Measurements from ENCODE around the gene ANKRD6.

Gene ANKRD6

DNA sequence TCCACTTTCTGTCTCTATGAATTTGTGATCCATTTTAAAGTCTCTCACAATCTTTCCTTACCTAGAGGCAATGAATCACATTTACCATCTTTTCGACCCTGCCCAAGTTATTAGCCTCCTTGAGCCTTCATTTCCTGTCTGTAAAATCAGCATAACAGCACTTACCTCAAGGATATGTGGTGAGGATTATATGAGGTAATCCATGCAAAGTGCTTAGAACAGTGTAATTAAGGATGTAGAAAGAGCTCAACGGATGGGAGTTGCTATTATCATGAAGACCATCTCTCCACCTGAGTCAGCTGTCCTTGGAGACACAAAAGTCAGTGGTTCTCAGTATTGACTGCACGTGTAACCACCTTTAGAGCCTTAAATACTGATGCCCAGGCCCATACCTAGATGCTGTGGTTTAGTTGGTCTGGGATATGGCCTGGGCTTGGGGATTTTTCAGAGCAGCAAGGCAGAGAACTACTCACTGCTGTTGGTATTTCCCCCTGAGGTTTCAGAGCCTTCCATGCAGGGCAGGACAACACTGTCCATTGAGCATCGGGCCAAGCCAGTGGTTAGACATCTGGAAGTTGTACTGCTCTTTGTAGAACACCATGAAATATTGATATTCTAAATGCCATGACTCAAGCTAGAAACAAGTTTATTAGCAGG is 149.8 kb downstream of the ANKRD6 start:
- ChIA-PET POLR2A (no interaction called here), CTCF (no interaction called here)
- no peak for DNase-seq (ENCODE audit: extremely low spot score)
- TF ChIP-seq CTBP1 (IDR thresholded peaks at IDR 0.05; ENCODE audit: borderline replicate concordance) (no peak), NFRKB (IDR thresholded peaks at IDR 0.05) (no peak), ARNT (IDR thresholded peaks at IDR 0.05) (no peak), L3MBTL2 (conservative IDR thresholded peaks at IDR 0.05) (no peak), SP1 (IDR thresholded peaks at IDR 0.05) (no peak)
- TF ChIP-seq, protein P1, sequence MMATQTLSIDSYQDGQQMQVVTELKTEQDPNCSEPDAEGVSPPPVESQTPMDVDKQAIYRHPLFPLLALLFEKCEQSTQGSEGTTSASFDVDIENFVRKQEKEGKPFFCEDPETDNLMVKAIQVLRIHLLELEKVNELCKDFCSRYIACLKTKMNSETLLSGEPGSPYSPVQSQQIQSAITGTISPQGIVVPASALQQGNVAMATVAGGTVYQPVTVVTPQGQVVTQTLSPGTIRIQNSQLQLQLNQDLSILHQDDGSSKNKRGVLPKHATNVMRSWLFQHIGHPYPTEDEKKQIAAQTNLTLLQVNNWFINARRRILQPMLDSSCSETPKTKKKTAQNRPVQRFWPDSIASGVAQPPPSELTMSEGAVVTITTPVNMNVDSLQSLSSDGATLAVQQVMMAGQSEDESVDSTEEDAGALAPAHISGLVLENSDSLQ (IDR thresholded peaks at IDR 0.05): no peak

DNA sequence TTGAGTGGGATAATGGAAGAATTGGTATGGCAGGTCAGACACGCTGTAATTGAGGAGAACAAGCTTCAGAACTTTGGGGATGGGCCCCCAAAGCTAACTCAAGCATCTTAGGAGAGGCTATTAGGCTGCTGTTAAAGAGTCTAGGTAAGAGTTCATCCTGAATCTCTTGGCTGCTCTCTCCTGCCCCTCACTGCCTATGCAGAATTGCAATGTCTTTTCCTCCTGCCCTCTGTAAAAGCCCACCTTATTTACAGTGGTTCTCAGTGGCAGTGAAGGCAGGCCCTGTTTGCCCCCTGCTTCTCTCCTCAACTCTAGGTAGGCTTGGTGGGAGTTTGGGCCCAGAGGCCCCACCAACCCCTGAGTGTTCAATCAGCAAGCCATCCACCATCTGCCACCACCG is 150.6 kb downstream of the ANKRD6 start:
- ChIA-PET POLR2A (no interaction called here), CTCF (no interaction called here)
- TF ChIP-seq L3MBTL2 (conservative IDR thresholded peaks at IDR 0.05): no peak
- TF ChIP-seq ELF4 (IDR thresholded peaks at IDR 0.05): no peak
- DNase-seq (ENCODE audit: extremely low spot score): no peak

DNA sequence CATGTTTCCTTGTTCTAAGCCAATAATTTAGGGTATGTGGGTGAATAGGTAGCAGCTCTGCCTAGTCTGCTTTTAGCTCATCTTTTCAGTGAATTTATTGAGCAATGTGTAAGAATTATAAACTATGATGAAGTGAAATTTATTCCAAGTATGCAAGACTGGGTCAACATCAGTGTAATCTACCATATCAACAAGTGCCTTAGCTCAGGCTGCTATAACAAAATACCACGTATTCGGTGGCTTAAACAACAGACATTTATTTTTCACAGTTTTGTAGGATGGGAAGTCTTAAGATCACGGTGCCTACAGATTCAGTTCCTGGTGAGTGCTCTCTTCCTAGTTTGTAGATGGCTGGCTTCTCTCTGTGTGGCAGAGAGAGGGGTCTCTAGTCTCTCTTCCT is 151.6 kb downstream of the ANKRD6 start:
- ChIA-PET CTCF (interaction anchor here (1.5 kb wide), 1 partner anchor 152 kb away, joined by 8 read pairs; the partner anchor contains the start of gene ANKRD6), POLR2A (no interaction called here)
- no peak for DNase-seq (ENCODE audit: extremely low spot score)
- no peak for TF ChIP-seq CTBP1 (IDR thresholded peaks at IDR 0.05; ENCODE audit: borderline replicate concordance)
- no peak for TF ChIP-seq ARNT (IDR thresholded peaks at IDR 0.05)
- TF ChIP-seq BHLHE40 (IDR thresholded peaks at IDR 0.05; ENCODE audit: borderline replicate concordance): no peak
- TF ChIP-seq SP1 (IDR thresholded peaks at IDR 0.05): no peak
- TF ChIP-seq ELF4 (IDR thresholded peaks at IDR 0.05): no peak
- no peak for TF ChIP-seq FOXK2 (IDR thresholded peaks at IDR 0.05)

DNA sequence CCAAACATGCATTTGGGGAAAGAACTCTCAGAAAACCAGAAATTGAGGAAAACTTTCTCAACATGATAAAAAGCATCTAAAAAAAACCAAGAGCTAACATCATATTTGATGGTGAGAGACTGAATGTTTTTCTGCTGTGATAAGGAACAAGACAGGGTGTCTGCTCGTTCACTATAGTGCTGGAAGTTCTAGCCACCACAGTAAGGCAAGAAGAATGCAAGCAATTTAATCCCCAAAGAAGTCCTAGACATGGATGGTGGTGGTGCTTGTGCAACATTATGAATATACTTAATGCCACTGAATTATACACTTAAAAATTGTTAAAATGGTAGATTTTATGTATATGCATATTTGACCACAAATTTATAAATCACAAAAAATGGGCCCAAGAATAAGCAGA is 152.2 kb downstream of the ANKRD6 start:
- TF ChIP-seq SUZ12 (IDR thresholded peaks at IDR 0.05): no peak
- TF ChIP-seq TARDBP (IDR thresholded peaks at IDR 0.05): no peak
- TF ChIP-seq, protein P1 (IDR thresholded peaks at IDR 0.05): no peak
- TF ChIP-seq ELF4 (IDR thresholded peaks at IDR 0.05): no peak
- no peak for TF ChIP-seq ARNT (IDR thresholded peaks at IDR 0.05)
- TF ChIP-seq FOXK2 (IDR thresholded peaks at IDR 0.05): no peak
- TF ChIP-seq SP1 (IDR thresholded peaks at IDR 0.05): no peak
- no peak for TF ChIP-seq FOXA1 (IDR thresholded peaks at IDR 0.05)
- TF ChIP-seq ZNF384 (IDR thresholded peaks at IDR 0.05): no peak
- TF ChIP-seq FOXM1 (IDR thresholded peaks at IDR 0.05; ENCODE audit: borderline replicate concordance): no peak
- TF ChIP-seq CTBP1 (IDR thresholded peaks at IDR 0.05; ENCODE audit: borderline replicate concordance): no peak
- TF ChIP-seq L3MBTL2 (conservative IDR thresholded peaks at IDR 0.05): no peak
- no peak for TF ChIP-seq LEF1 (IDR thresholded peaks at IDR 0.05; ENCODE audit: borderline replicate concordance)
- no peak for TF ChIP-seq NFRKB (IDR thresholded peaks at IDR 0.05)
- TF ChIP-seq HDGF (IDR thresholded peaks at IDR 0.05; ENCODE audit: borderline replicate concordance): no peak
- no peak for TF ChIP-seq BHLHE40 (IDR thresholded peaks at IDR 0.05; ENCODE audit: borderline replicate concordance)
- POLR2A ChIA-PET: no interaction called here
- DNase-seq (ENCODE audit: extremely low spot score): no peak
- CTCF ChIA-PET: interaction anchor here (1.5 kb wide), 1 partner anchor 153 kb away, joined by 8 read pairs; the partner anchor contains the start of gene ANKRD6

DNA sequence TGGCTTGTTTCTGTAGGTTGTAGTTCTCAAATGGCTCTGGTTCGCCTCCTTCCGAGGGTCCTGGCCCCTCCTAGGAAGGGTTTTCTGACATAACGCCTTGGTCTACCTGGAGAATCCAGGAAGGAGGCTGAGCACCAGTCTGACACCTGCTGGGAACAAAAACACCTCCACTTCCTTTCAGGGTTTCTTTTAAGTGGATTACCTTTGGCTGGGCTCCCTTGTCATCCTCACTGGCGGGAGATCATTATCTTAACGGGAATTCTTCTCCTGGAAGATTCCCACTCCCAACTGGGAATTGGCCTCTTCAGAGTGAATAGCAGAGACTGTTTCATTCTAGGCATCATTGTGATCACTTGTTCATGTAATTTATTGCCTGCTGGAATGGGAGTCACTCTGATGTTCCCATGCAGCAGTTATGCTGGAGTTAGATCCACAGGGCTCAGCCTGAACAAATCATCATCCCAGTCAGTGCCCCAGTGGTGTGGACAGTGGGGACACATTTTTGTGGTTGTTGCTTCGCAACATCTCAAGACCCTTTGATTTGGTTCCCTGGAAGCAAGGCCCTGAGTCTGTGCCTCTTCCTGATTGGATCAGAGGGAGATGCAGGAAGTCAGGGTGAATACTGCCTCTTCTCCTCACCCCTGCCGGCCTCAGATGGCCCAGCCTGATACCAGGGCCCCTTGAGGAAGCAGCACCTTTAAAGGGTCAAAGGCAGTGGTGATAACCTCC is 156.5 kb downstream of the ANKRD6 start:
- TF ChIP-seq L3MBTL2 (conservative IDR thresholded peaks at IDR 0.05) (no peak), ELF4 (IDR thresholded peaks at IDR 0.05) (no peak), ZNF384 (IDR thresholded peaks at IDR 0.05) (no peak), BHLHE40 (IDR thresholded peaks at IDR 0.05; ENCODE audit: borderline replicate concordance) (no peak), HDGF (IDR thresholded peaks at IDR 0.05; ENCODE audit: borderline replicate concordance) (no peak), ARNT (IDR thresholded peaks at IDR 0.05) (no peak), LEF1 (IDR thresholded peaks at IDR 0.05; ENCODE audit: borderline replicate concordance) (no peak), FOXM1 (IDR thresholded peaks at IDR 0.05; ENCODE audit: borderline replicate concordance) (no peak), CTBP1 (IDR thresholded peaks at IDR 0.05; ENCODE audit: borderline replicate concordance) (no peak), FOXK2 (IDR thresholded peaks at IDR 0.05) (no peak), SP1 (IDR thresholded peaks at IDR 0.05) (no peak)
- TF ChIP-seq, protein P1 (IDR thresholded peaks at IDR 0.05): no peak
- ChIA-PET CTCF (interaction anchor here (0.9 kb wide), 1 partner anchor 146 kb away, joined by 4 read pairs; no protein-coding TSS in a partner anchor), POLR2A (no interaction called here)
- no peak for DNase-seq (ENCODE audit: extremely low spot score)

DNA sequence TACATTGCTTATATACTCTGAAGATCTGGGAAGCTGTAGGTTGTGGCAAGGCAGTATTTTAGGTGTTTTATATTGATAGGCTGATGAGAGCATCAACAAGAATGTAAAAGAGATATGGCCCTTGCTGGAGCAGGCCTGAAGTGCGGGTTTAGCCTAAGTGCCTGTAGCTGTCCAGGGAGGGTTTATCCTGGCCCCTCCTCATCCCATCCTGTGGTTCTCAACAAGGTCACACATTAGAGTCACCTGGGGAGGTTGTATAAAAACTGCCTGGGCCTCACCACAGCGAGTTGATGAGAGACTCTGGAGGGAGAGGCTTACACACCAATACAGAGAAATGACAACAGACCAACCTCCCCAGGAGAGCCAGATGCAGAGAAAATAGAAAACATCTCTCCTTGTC is 157.2 kb downstream of the ANKRD6 start:
- TF ChIP-seq FOXM1 (IDR thresholded peaks at IDR 0.05; ENCODE audit: borderline replicate concordance) (no peak), ARNT (IDR thresholded peaks at IDR 0.05) (no peak), SP1 (IDR thresholded peaks at IDR 0.05) (no peak), ELF4 (IDR thresholded peaks at IDR 0.05) (no peak), NFRKB (IDR thresholded peaks at IDR 0.05) (no peak), ZNF384 (IDR thresholded peaks at IDR 0.05) (no peak), HDGF (IDR thresholded peaks at IDR 0.05; ENCODE audit: borderline replicate concordance) (no peak), LEF1 (IDR thresholded peaks at IDR 0.05; ENCODE audit: borderline replicate concordance) (no peak), BHLHE40 (IDR thresholded peaks at IDR 0.05; ENCODE audit: borderline replicate concordance) (no peak), FOXA1 (IDR thresholded peaks at IDR 0.05) (no peak), TARDBP (IDR thresholded peaks at IDR 0.05) (no peak), CTBP1 (IDR thresholded peaks at IDR 0.05; ENCODE audit: borderline replicate concordance) (no peak), L3MBTL2 (conservative IDR thresholded peaks at IDR 0.05) (no peak)
- TF ChIP-seq, protein P1 (IDR thresholded peaks at IDR 0.05): no peak
- DNase-seq (ENCODE audit: extremely low spot score): no peak
- CTCF ChIA-PET: interaction anchor here (0.9 kb wide), 1 partner anchor 146 kb away, joined by 4 read pairs; no protein-coding TSS in a partner anchor
- POLR2A ChIA-PET: no interaction called here
